Measurements from ENCODE around the gene RASL11A.

Gene RASL11A

GRCh38 chr13:27276188-27276587 lies 5.6 kb downstream of the RASL11A start:
- Histone ChIP-seq H3K36me3 (no peaks in the 10 kb centered on the region), H3K27me3 (ENCODE audit: insufficient read depth, low read depth, severe bottlenecking) (no peaks in the 10 kb centered on the region), H3K27ac (no peak overlapping the region), H3K4me3 (ENCODE audit: low read depth, low read length) (no peak overlapping the region), H3K9me3 (ENCODE audit: severe bottlenecking) (no peaks in the 10 kb centered on the region)
- DNase-seq: no peak
- TF ChIP-seq, protein P1, sequence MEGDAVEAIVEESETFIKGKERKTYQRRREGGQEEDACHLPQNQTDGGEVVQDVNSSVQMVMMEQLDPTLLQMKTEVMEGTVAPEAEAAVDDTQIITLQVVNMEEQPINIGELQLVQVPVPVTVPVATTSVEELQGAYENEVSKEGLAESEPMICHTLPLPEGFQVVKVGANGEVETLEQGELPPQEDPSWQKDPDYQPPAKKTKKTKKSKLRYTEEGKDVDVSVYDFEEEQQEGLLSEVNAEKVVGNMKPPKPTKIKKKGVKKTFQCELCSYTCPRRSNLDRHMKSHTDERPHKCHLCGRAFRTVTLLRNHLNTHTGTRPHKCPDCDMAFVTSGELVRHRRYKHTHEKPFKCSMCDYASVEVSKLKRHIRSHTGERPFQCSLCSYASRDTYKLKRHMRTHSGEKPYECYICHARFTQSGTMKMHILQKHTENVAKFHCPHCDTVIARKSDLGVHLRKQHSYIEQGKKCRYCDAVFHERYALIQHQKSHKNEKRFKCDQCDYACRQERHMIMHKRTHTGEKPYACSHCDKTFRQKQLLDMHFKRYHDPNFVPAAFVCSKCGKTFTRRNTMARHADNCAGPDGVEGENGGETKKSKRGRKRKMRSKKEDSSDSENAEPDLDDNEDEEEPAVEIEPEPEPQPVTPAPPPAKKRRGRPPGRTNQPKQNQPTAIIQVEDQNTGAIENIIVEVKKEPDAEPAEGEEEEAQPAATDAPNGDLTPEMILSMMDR (IDR thresholded peaks at IDR 0.05; ENCODE audit: low read depth, low read length): no peak

DNA sequence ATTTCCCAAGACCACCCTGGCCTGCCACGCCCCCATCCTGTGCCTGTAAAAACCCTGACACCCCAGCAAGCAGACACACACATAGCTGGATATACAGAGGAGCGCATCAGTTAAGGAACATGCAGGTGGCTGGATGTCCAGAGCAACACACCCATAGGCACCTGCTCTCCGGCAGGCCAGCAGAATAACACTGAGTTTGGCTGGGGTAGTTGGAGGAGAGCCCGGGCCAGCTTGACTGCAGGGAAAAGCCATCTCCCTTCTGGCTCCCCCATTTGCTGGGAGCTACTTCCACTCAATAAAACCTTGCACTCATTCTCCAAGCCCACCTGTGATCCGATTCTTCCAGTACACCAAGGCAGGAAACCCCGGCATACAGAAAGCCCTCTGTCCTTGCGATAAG lies 8.9 kb downstream of the RASL11A start:
- DNase-seq: no peak
- Histone ChIP-seq H3K36me3 (no peaks in the 10 kb centered on the region), H3K27ac (no peak overlapping the region), H3K9me3 (ENCODE audit: severe bottlenecking) (no peaks in the 10 kb centered on the region), H3K27me3 (ENCODE audit: insufficient read depth, low read depth, severe bottlenecking) (no peaks in the 10 kb centered on the region), H3K4me3 (ENCODE audit: low read depth, low read length) (no peak overlapping the region)
- TF ChIP-seq, protein P1 (IDR thresholded peaks at IDR 0.05; ENCODE audit: low read depth, low read length): no peak

DNA sequence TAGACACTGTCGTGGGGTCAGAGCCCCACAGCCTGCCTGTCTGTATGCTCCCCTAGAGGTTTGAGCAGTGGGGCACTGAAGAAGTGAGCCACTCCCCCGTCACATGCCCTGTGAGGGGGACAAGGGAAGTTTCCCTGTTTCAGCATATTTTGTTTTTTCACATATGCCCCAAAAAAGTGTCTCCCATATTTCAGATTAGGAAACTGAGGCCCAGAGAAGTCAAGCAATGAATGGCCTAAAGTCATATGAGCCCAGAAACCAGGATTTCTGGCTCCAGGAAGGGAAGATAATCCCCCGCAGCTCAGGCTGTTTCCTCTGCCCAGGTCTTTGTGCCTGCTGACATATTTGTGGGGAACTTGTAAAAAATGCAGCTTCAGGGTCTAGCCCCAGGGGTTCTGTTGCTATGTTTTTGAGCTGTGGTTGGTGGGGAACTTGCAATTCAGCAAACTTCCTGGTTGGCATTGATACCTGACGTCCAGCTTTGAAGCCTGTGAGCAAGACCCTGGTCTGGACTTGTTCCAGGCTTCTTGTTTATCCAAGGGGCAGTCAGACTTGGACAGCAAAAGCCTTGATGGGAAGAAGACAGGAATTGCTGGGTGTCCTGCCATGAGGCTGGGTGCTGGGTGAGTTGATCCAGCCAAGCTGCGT lies 9.5 kb downstream of the RASL11A start:
- no peak overlapping the region for H3K27ac ChIP-seq
- TF ChIP-seq, protein P1 (IDR thresholded peaks at IDR 0.05; ENCODE audit: low read depth, low read length): no peak
- H3K4me3 ChIP-seq (ENCODE audit: low read depth, low read length): no peak overlapping the region
- DNase-seq: no peak
- H3K9me3 ChIP-seq (ENCODE audit: severe bottlenecking): no peaks in the 10 kb centered on the region
- H3K27me3 ChIP-seq (ENCODE audit: insufficient read depth, low read depth, severe bottlenecking): no peaks in the 10 kb centered on the region
- H3K36me3 ChIP-seq: no peaks in the 10 kb centered on the region

DNA sequence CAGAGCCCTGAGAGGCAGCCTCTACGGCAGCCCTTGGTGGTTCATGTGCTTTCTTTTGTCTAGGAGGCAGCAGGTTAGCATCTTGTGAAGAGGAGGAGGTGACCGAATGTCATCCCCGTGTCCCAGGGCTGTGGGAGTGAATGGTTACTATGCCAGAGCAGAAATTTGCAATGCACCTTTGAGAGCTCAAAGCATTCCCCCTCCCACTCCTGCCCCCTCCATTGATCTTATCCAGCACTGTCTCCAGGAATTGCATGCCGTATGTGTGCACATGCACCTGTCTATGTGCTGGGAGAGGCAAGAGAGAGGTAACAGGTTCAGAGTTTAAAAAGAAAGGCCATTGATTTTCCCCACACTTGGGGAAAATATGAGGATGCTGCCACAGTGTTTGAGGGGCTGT lies 10.2 kb downstream of the RASL11A start:
- no peak overlapping the region for H3K27ac ChIP-seq
- DNase-seq: no peak
- no peaks in the 10 kb centered on the region for H3K36me3 ChIP-seq
- H3K4me3 ChIP-seq (ENCODE audit: low read depth, low read length): no peak overlapping the region
- no peaks in the 10 kb centered on the region for H3K27me3 ChIP-seq (ENCODE audit: insufficient read depth, low read depth, severe bottlenecking)
- no peaks in the 10 kb centered on the region for H3K9me3 ChIP-seq (ENCODE audit: severe bottlenecking)
- TF ChIP-seq, protein P1 (IDR thresholded peaks at IDR 0.05; ENCODE audit: low read depth, low read length): no peak

GRCh38 chr13:27281420-27281819 lies 10.8 kb downstream of the RASL11A start:
- no peak for DNase-seq
- TF ChIP-seq, protein P1 (IDR thresholded peaks at IDR 0.05; ENCODE audit: low read depth, low read length): no peak; the same call in 1 of the 2 replicates

More at GRCh38 chr13:27281420-27281819, 10.8 kb downstream of the RASL11A start:
- no peak overlapping the region for H3K27ac ChIP-seq
- H3K27me3 ChIP-seq (ENCODE audit: insufficient read depth, low read depth, severe bottlenecking): no peaks in the 10 kb centered on the region
- H3K36me3 ChIP-seq: no peaks in the 10 kb centered on the region
- no peak overlapping the region for H3K4me3 ChIP-seq (ENCODE audit: low read depth, low read length)
- H3K9me3 ChIP-seq (ENCODE audit: severe bottlenecking): no peaks in the 10 kb centered on the region

All from WERI-Rb-1 (cell line).